GM19467 (cell line): ENCODE data around the gene PRKCI.
"Not testable (repeated sequence)": the region's sequence is repeated elsewhere in the genome, so short reads cannot be mapped to it uniquely, and the experiment has no call there.

Source experiments
- ATAC-seq: cut with Tn5 transposase; IDR thresholded peaks from one replicate; pipeline ENCODE4 v1.9.1; 2021; ENCODE audit warnings: mild to moderate bottlenecking, moderate library complexity; ENCODE audit not compliant: unreplicated experiment

PRKCI gene

DNA sequence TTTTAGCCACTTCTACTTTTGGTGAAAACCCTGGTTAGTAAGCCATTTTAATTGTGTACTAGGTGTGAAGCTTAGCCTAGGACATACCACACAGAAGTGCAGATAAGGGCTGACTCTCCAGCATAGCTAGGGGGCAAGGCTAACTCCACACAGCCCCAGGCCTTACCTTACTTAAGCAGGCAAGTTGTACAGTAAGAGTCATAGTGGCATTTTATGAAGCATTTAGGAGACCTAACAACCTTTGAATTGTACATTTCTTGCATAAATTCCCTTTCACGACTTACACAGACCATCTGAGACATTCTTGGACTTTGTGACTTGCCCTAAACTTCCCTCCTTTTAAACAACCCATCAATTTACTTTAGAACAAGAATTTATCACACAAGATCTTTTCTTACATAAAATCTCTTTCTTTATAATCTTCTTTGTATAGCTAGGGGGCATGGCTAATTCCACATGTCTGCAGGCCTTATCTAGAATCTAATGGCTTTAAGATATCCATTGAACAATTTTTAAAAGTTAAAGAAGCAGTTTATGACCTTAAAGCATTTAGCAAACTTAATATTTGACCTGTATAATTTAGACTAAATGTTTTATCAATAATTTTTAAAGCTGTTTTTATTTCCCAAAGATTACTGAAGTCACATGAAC lies 116.6 kb downstream of the PRKCI start:
- ATAC-seq = no peak

DNA sequence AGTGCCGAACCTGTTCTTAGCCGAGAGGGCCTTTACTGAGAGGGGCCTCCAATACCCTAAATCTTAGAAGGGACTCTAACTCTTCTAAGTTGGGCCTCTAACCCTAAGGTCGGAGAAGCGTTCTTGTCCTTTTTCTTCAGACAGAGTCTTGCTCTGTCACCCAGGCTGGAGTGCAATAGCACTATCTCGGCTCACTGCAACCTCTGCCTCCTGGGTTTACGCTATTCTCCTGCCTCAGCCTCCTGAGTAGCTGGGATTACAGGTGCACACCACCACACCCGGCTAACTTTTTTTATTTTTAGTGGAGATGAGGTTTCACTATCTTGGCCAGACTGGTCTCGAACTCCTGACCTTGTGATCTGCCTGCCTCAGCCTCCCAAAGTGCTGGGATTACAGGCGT lies 120.0 kb downstream of the PRKCI start:
- ATAC-seq = not testable (repeated sequence)

DNA sequence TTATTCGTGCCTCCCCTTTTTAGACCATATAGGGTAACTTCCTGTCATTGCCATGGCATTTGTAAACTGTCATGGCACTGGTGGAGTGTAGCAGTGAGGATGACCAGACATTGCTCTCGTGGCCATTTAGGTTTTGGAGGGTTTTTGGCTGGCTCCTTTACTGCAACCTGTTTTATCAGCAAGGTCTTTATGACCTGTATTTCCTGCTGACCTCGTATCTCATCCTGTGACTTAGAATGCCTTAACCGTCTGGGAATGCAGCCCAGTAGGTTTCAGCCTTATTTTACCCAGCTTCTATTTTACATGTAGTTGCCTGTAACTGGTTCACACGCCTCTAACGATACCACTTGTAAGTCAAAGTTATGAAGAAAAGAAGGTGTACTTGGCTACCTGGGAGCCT lies 121.6 kb downstream of the PRKCI start:
- ATAC-seq = not testable (repeated sequence)

DNA sequence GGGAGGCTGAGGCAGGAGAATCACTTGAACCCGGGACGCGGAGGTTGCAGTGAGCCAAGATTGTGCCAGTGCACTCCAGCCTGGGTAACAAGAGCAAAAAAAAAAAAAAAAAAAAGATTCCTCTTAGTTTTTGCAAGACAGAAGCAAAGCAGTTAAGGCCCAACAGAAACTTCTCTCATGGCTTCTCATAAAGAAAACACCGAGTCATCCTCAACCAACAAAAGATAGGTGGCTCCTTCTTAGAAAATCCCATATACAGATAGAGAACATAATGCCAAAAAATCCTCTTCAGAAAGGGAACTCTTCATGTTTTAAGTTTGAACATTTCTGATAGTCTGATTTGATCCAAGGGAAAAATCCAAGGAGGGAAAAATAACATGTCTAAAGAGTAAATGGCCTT lies 122.7 kb downstream of the PRKCI start:
- no peak for ATAC-seq

DNA sequence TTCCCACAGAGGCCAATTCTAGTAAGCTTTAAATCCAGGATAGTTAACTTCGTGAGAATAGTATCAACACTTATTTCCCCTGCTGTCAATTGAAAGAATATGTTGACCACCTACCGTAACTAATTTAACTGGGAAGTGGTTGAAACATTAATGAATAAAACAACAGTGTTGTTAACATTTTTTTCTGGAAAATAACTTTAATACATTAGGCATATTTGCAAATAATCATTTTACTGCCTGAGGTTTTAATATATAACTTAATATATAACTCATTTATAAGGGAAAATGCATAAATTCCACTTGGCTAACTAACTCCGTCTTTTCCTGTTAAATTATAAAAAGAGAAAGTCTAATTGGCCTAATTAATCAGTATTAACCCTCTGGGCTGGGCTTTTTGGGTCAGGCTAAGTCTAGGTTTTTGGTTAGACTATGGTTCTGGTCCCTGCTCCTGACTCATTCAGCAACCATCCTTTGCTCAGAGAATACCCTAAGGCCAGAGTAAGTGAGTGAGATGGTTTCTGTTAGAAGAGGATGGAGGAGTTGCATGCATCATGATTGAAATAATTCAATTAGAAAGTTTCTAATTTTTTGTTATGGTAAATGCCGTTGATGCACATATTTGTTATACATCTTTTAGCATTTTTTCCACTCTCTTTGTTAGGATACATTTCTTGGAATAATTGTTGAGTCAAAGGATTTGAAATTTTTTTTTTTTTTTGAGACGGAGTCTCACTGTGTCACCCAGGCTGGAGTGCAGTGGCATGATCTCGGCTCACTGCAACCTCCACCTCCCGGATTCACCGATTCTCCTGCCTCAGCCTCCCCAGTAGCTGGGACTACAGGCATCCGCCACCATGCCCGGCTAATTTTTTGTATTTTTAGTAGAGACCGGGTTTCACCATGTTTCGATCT lies 124.5 kb downstream of the PRKCI start:
- ATAC-seq = no peak

DNA sequence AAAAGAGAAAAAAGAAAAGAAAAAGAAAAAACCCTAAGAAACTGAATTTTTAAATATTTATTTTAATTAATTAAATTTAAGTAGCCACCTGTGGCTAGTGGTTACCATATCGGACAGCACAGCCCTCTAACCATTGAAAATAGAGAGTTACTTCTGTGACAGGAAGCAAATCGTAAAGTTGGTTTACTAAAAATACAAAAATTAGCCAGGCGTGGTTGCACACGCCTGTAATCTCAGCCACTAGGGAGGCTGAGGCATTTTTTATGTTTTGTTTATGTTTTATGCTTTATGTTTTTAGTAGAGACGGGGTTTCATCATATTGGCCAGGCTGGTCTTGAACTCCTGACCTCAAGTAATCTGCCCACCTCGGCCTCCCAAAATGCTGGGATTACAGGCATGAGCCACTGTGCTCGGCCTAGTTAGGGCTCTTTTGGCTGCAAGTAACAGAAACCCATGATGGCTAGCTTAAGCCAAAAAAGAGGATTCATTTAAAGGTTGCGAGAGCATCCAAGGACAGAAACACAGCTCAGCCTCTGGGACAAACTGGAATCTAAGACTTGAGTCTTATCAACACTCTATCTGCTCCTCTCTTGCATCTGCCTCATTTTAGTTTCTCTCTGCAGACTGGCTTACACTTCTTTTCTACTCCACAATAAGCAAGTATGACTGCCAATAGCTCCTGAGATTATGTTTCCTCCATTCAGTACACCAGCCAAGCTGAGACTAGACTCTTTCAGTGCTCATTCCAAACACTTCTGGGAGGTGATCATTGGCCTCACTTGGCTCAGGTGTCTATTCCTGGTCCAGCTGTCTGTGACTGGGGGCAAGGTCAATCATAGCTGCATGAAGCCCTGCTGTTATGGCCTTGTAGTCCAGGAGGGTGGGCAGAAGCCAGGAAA lies 128.5 kb downstream of the PRKCI start:
- ATAC-seq = no peak

DNA sequence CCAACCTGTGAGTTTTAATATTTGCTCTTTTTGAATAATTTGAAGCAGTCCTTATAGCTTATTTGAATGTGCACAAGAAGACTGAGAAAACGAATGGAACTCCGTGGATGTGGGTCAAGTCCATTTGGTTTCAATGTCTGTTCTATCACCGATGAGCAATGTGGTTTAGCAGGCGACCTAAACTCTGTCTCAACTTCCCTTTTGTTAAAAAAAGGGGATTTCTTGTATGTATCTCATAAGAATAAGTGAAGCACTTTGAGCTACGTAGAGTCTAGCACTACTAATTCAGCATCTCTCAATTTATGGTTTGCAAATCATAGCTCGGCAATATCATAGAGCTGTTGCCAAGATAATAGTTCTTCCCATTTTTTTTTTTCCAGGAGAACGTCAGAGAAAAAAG lies 130.7 kb downstream of the PRKCI start:
- ATAC-seq = no peak

DNA sequence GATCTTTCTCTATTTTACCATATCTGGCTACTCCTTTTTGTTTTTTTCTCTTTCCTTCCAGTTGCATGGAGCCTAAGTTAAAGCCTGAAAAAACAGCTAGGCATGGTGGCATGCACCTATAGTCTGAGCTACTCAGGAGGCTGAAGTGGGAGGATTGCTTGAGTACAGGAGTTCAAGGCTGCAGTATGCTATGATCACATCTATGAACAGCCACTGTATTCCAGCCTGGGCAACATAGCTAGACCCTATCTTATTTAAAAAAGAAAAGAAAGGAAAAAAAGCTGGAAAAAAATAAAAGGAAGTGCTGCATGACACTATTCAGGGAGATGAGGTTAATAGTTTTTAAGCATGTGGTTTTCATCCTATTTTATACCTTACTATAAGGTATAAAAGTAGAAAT lies 131.3 kb downstream of the PRKCI start:
- ATAC-seq = no peak

DNA sequence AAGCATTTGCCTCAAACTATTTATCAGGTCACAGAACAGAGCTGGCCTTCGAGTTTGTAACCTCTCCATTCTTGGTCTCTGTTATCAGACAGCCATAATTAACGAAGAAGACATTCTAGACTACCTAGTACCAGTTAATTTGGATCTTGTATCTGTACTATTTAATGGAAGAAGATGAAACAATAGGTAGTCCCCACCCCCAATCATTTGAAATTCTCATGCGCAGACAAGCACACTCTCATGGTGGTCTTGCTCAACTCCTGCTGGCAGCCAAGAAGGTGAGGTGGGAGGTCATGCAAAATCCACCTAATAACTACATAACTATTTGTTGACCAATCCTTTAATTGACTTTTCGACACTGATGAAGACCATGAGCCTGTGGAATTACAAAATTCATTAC lies 132.5 kb downstream of the PRKCI start:
- ATAC-seq = no peak
